Measurements from ENCODE around the gene AGFG2. TPM values are rescaled to one million over a fixed set of nuclear protein-coding genes. Genes with fewer than 3 reads are reported as not detected.

The AGFG2 gene
- total RNA-seq, 3 donors from 2014 or later: 12.2 to 24.7 (median 18.7) TPM

- Histone ChIP-seq H3K36me3 (peaks cover 7% of the 10 kb centered on the region), H3K27ac (peak overlapping the region; percentile 98 to 99), H3K9me3 (no peaks in the 10 kb centered on the region), H3K4me3 (peak overlapping the region; percentile 91 to 97 (median 95)), H3K27me3 (no peaks in the 10 kb centered on the region), H3K4me1 (peaks cover 5 to 23% of the 10 kb centered on the region in 2 donors)
- intact Hi-C loops (cut with DNase I; ENCODE audit: low total_unique reads): no loop called here
- DNase-seq (ENCODE audit: low spot score in 2 of 2): peak in 1 of 2 donors; percentile 53
- TF ChIP-seq POLR2A (IDR thresholded peaks at IDR 0.05) (no peak), POLR2AphosphoS5 (IDR thresholded peaks at IDR 0.05) (no peak), CTCF (IDR thresholded peaks at IDR 0.05) (no peak)
Observed at GRCh38 chr7:100584683-100585510, 45.9 kb downstream of the AGFG2 start.

GRCh38 chr7:100585511-100586265 is 46.7 kb downstream of the AGFG2 start, which contains the start of gene LRCH4:
TSS of gene LRCH4 (minus strand) at chr7:100586129. CDS start at chr7:100586100, 29 bp downstream.
- H3K9me3 ChIP-seq: no peaks in the 10 kb centered on the region
- no peak for TF ChIP-seq CTCF (IDR thresholded peaks at IDR 0.05)
- peak; percentile 98 to 99 (median 98) for TF ChIP-seq POLR2AphosphoS5 (IDR thresholded peaks at IDR 0.05)
- peak; percentile 98 for TF ChIP-seq POLR2A (IDR thresholded peaks at IDR 0.05)
- H3K4me1 ChIP-seq: peaks cover 5 to 23% of the 10 kb centered on the region in 2 donors
- H3K36me3 ChIP-seq: peaks cover 7% of the 10 kb centered on the region
- H3K27me3 ChIP-seq: no peaks in the 10 kb centered on the region
- DNase-seq (ENCODE audit: low spot score in 2 of 2): peak; percentile 53 to 56
- peak within 1 kb of the TSS; percentile 98 to 99 for H3K27ac ChIP-seq
- intact Hi-C loops (cut with DNase I; ENCODE audit: low total_unique reads): no loop called here
- peak within 1 kb of the TSS; percentile 91 to 97 (median 95) for H3K4me3 ChIP-seq

GRCh38 chr7:100586266-100587025 is 47.4 kb downstream of the AGFG2 start, which contains the start of gene FBXO24:
TSS of gene FBXO24 (plus strand) at chr7:100586328. CDS start at chr7:100586626, 298 bp downstream.
- peak within 1 kb of the TSS; percentile 91 to 97 (median 95) for H3K4me3 ChIP-seq
- H3K4me1 ChIP-seq: peaks cover 5 to 23% of the 10 kb centered on the region in 2 donors
- intact Hi-C loops (cut with DNase I; ENCODE audit: low total_unique reads): no loop called here
- H3K9me3 ChIP-seq: no peaks in the 10 kb centered on the region
- peak; percentile 100 for DNase-seq (ENCODE audit: low spot score in 2 of 2)
- H3K27ac ChIP-seq: peak within 1 kb of the TSS; percentile 98 to 99
- TF ChIP-seq POLR2AphosphoS5 (IDR thresholded peaks at IDR 0.05) (peak in 1 of 3 donors; percentile 21), CTCF (IDR thresholded peaks at IDR 0.05) (no peak), POLR2A (IDR thresholded peaks at IDR 0.05) (no peak)
- no peaks in the 10 kb centered on the region for H3K27me3 ChIP-seq
- H3K36me3 ChIP-seq: peaks cover under 1% of the 10 kb centered on the region

GRCh38 chr7:100588438-100588837 is 49.4 kb downstream of the AGFG2 start:
- intact Hi-C loops (cut with DNase I; ENCODE audit: low total_unique reads): no loop called here
- no peak for TF ChIP-seq POLR2AphosphoS5 (IDR thresholded peaks at IDR 0.05)
- TF ChIP-seq CTCF (IDR thresholded peaks at IDR 0.05): peak in 1 of 3 donors; percentile 22
- H3K27me3 ChIP-seq: no peaks in the 10 kb centered on the region

More at GRCh38 chr7:100588438-100588837, 49.4 kb downstream of the AGFG2 start:
- Histone ChIP-seq H3K36me3 (no peaks in the 10 kb centered on the region), H3K4me1 (peaks cover 5 to 14% of the 10 kb centered on the region in 2 donors), H3K9me3 (no peaks in the 10 kb centered on the region), H3K4me3 (no peak overlapping the region), H3K27ac (no peak overlapping the region)
- no peak for DNase-seq (ENCODE audit: low spot score in 2 of 2)

Measured in breast epithelium (tissue), 4 donors.